Panc1 (cell line): ENCODE measurements around the gene POLA1.

ENCODE experiments used
- CTCF ChIP-seq: fragments of 450-650 bp; IDR thresholded peaks from 2 replicates; pipeline ENCODE4 v1.5.1; 2017; ENCODE audit warnings: mild to moderate bottlenecking
- POLR2AphosphoS5 ChIP-seq: IDR thresholded peaks from 2 replicates; pipeline ENCODE4 v1.6.1; 2012; ENCODE audit warnings: mild to moderate bottlenecking, low read depth, low read length, moderate library complexity
- SIN3A ChIP-seq: IDR thresholded peaks from 2 replicates; pipeline ENCODE4 v1.6.1; 2012; ENCODE audit warnings: low read depth, mild to moderate bottlenecking, low read length, moderate library complexity, borderline replicate concordance; ENCODE audit not compliant: insufficient read depth
- TCF7L2 ChIP-seq: IDR thresholded peaks from 2 replicates; pipeline ENCODE4 v1.6.1; 2011; ENCODE audit warnings: mild to moderate bottlenecking, low read depth, low read length, inconsistent platforms
- TF ChIP-seq, protein P1 (sequence below), 2 experiments: IDR thresholded peaks; 2 replicates each; pipeline ENCODE4 v1.6.1; 2011 to 2012; ENCODE audit warnings: low read depth in 2 of 2, control low read depth in 1 of 2, low read length in 1 of 2, mild to moderate bottlenecking in 1 of 2, moderate library complexity in 1 of 2; ENCODE audit not compliant: insufficient read depth in 1 of 2

- TF ChIP-seq CTCF (no peak), SIN3A (no peak), POLR2AphosphoS5 (no peak), TCF7L2 (no peak)
- TF ChIP-seq, protein P1, sequence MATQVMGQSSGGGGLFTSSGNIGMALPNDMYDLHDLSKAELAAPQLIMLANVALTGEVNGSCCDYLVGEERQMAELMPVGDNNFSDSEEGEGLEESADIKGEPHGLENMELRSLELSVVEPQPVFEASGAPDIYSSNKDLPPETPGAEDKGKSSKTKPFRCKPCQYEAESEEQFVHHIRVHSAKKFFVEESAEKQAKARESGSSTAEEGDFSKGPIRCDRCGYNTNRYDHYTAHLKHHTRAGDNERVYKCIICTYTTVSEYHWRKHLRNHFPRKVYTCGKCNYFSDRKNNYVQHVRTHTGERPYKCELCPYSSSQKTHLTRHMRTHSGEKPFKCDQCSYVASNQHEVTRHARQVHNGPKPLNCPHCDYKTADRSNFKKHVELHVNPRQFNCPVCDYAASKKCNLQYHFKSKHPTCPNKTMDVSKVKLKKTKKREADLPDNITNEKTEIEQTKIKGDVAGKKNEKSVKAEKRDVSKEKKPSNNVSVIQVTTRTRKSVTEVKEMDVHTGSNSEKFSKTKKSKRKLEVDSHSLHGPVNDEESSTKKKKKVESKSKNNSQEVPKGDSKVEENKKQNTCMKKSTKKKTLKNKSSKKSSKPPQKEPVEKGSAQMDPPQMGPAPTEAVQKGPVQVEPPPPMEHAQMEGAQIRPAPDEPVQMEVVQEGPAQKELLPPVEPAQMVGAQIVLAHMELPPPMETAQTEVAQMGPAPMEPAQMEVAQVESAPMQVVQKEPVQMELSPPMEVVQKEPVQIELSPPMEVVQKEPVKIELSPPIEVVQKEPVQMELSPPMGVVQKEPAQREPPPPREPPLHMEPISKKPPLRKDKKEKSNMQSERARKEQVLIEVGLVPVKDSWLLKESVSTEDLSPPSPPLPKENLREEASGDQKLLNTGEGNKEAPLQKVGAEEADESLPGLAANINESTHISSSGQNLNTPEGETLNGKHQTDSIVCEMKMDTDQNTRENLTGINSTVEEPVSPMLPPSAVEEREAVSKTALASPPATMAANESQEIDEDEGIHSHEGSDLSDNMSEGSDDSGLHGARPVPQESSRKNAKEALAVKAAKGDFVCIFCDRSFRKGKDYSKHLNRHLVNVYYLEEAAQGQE (IDR thresholded peaks at IDR 0.05; ENCODE audit: insufficient read depth in 1 of 2, low read depth in 2 of 2, low read length in 1 of 2): no peak
Measured at GRCh38 chrX:24928114-24928513, 234.4 kb downstream of the POLA1 start.
